PC-9 (cell line): ENCODE results near the gene MEMO1. TPM values are rescaled to one million over a fixed set of nuclear protein-coding genes. Genes with fewer than 3 reads are reported as not detected.

Source experiments
- BruUV-seq: library from RNA; stranded (reverse); fragments of 400-500 nt; replicated peaks from 2 replicates; lab custom pipeline; 2021; lab: Mats Ljungman, UMichigan
- CTCF ChIA-PET: fragments of 300-600 bp; sonication (Branson Sonifier 250); formaldehyde crosslinking; loops from one replicate; lab custom pipeline; 2022; ENCODE audit warnings: antibody characterized with exemption; lab: Charles Lee
- POLR2A ChIA-PET: fragments of 300-600 bp; sonication (Branson Sonifier 250); formaldehyde crosslinking; loops from one replicate; lab custom pipeline; 2022; ENCODE audit warnings: antibody characterized with exemption; ENCODE audit not compliant: unreplicated experiment; lab: Charles Lee
- DNase-seq, 2 experiments: peaks; one replicate each; pipeline versions ENCODE4 v3.0.0 to v3.0.0-alpha.2; 2015 to 2022; ENCODE audit warnings: mixed read lengths in 1 of 2
- H2AFZ ChIP-seq: fragments of 200-600 bp; sonication (generic); 2 replicates; pipeline ENCODE4 v1.8.1; 2017; ENCODE audit warnings: antibody characterized with exemption
- H3F3A ChIP-seq: fragments of 200-600 bp; sonication (generic); 2 replicates; pipeline ENCODE4 v1.8.1; 2017; ENCODE audit warnings: antibody characterized with exemption, mild to moderate bottlenecking, low read depth; ENCODE audit not compliant: insufficient read depth
- H3K27ac ChIP-seq: fragments of 200-600 bp; sonication (generic); 2 replicates; pipeline ENCODE4 v1.6.1; 2016; ENCODE audit warnings: mixed run types
- H3K27me3 ChIP-seq: fragments of 200-600 bp; sonication (generic); 2 replicates; pipeline ENCODE4 v1.6.1; 2016; ENCODE audit warnings: low read depth, mixed run types; ENCODE audit not compliant: insufficient read depth
- H3K36me3 ChIP-seq: fragments of 200-600 bp; sonication (generic); 2 replicates; pipeline ENCODE4 v1.6.1; 2016; ENCODE audit warnings: low read depth, mixed run types
- H3K4me1 ChIP-seq: fragments of 200-600 bp; sonication (generic); replicated peaks from 2 replicates; pipeline ENCODE4 v1.6.1; 2016; ENCODE audit warnings: mixed run types; ENCODE audit not compliant: insufficient read depth
- H3K4me2 ChIP-seq: fragments of 200-600 bp; sonication (generic); 2 replicates; pipeline ENCODE4 v1.6.1; 2017; ENCODE audit warnings: mixed run types
- H3K4me3 ChIP-seq: fragments of 200-600 bp; sonication (generic); 2 replicates; pipeline ENCODE4 v1.6.1; 2016; ENCODE audit warnings: mixed run types
- H3K79me2 ChIP-seq: fragments of 200-600 bp; sonication (generic); 2 replicates; pipeline ENCODE4 v1.6.1; 2017; ENCODE audit warnings: low read depth, mixed run types
- H3K9me2 ChIP-seq: fragments of 200-600 bp; sonication (generic); 2 replicates; pipeline ENCODE4 v1.8.1; 2017; ENCODE audit warnings: mild to moderate bottlenecking; ENCODE audit not compliant: insufficient read depth
- H3K9me3 ChIP-seq: fragments of 200-600 bp; sonication (generic); 2 replicates; pipeline ENCODE4 v1.8.1; 2016; ENCODE audit warnings: low read depth; ENCODE audit not compliant: insufficient read depth
- H4K20me1 ChIP-seq: fragments of 200-600 bp; sonication (generic); 2 replicates; pipeline ENCODE4 v1.8.1; 2017; ENCODE audit not compliant: insufficient read depth
- EZH2 ChIP-seq: fragments of 200-600 bp; sonication (generic); IDR thresholded peaks from 2 replicates; pipeline ENCODE4 v1.8.0; 2017; ENCODE audit warnings: antibody characterized with exemption, low read depth
- intact Hi-C: fragments of 100-400 bp; cut with micrococcal nuclease; formaldehyde crosslinking; loops from one replicate; pipeline ENCODE4 v1.10.0; 2022; ENCODE audit not compliant: unreplicated experiment
- total RNA-seq: library from RNA; stranded (reverse); gene quantifications from 2 replicates; pipeline ENCODE4 v1.2.3, GENCODE V29; 2021
- TF ChIP-seq, protein P1 (sequence below): fragments of 200-600 bp; sonication (generic); conservative IDR thresholded peaks from 2 replicates; pipeline ENCODE4 v1.6.1; 2017; ENCODE audit warnings: mixed run types, antibody characterized with exemption, mild to moderate bottlenecking, moderate library complexity

The MEMO1 gene
- total RNA-seq, 1 experiment from 2014 or later, result 40.2 TPM

DNA sequence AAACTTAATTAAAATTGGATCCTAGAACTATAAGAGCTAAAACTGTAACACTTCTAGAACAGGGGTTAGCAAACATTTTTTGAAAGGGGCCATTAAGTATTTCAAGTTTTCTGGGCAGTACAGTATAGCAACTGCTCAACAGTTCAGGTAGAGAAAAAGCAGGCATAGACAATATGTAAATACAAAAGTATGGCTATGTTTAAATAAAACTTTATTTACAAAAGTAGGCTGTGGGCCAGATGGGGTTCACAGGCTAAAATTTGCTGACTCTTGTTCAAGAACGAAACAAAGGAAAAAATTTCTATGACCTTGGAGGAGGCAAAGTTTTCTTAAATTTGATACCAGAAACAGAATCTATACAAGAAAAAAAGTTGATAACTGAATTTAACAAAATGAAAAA is 114.5 kb downstream of the MEMO1 start:
- no peak for DNase-seq
- Histone ChIP-seq H3K4me2 (no peak overlapping the region), H3K4me1 (no peaks in the 10 kb centered on the region), H3K9me2 (no peaks in the 10 kb centered on the region), H4K20me1 (no peaks in the 10 kb centered on the region), H3K4me3 (no peak overlapping the region), H2AFZ (no peak overlapping the region), H3F3A (no peaks in the 10 kb centered on the region), H3K27me3 (no peaks in the 10 kb centered on the region), H3K9me3 (no peaks in the 10 kb centered on the region; the same call in 1 of the 2 replicates), H3K79me2 (no peaks in the 10 kb centered on the region), H3K36me3 (0 out of 2 replicates have a peak, but pooled peaks cover 4% of the 10 kb centered on the region), H3K27ac (no peak overlapping the region)
- TF ChIP-seq EZH2, result no peak
- BruUV-seq, result no TSS peak
- ChIA-PET CTCF (no interaction called here), POLR2A (no interaction called here)
- intact Hi-C loops, result no loop called here

DNA sequence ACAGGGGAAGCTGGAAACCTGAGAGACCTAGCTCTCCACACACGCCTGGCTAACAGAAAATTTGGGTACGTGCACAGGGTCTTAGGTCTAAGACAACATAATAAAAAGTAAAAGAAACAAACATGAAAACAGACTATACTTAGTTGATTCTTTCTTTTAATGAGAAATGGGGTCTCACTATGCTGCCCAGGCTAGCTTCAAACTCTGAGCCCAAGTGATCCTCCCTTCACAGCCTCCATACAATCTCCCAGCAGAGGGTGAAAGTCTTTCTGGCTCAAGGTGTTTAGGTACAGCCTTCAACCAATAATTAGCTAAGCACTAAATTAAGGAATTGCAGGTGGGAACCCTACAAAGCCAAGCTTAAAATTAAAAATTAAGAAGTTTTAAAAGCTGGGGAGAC is 116.2 kb downstream of the MEMO1 start:
- CTCF ChIA-PET, result no interaction called here
- no TSS peak for BruUV-seq
- H3K27me3 ChIP-seq, result no peaks in the 10 kb centered on the region

GRCh38 chr2:31893094-31893493 is 117.7 kb downstream of the MEMO1 start:
- H3K4me1 ChIP-seq, result no peaks in the 10 kb centered on the region
- peaks cover 2% of the 10 kb centered on the region; the same call in 1 of the 2 replicates for H3F3A ChIP-seq
- H3K4me3 ChIP-seq, result no peak overlapping the region
- CTCF ChIA-PET, result no interaction called here
- peaks cover 9% of the 10 kb centered on the region; the same call in 1 of the 2 replicates for H3K36me3 ChIP-seq
- H3K9me2 ChIP-seq, result no peaks in the 10 kb centered on the region
- POLR2A ChIA-PET, result no interaction called here
- H3K4me2 ChIP-seq, result no peak overlapping the region
- no peaks in the 10 kb centered on the region for H4K20me1 ChIP-seq
- H3K79me2 ChIP-seq, result no peaks in the 10 kb centered on the region
- no peaks in the 10 kb centered on the region for H3K9me3 ChIP-seq
- intact Hi-C loops, result no loop called here
- H3K27me3 ChIP-seq, result no peaks in the 10 kb centered on the region
- H3K27ac ChIP-seq, result no peak overlapping the region
- H2AFZ ChIP-seq, result no peak overlapping the region
- TF ChIP-seq EZH2, result no peak
- TF ChIP-seq, protein P1, sequence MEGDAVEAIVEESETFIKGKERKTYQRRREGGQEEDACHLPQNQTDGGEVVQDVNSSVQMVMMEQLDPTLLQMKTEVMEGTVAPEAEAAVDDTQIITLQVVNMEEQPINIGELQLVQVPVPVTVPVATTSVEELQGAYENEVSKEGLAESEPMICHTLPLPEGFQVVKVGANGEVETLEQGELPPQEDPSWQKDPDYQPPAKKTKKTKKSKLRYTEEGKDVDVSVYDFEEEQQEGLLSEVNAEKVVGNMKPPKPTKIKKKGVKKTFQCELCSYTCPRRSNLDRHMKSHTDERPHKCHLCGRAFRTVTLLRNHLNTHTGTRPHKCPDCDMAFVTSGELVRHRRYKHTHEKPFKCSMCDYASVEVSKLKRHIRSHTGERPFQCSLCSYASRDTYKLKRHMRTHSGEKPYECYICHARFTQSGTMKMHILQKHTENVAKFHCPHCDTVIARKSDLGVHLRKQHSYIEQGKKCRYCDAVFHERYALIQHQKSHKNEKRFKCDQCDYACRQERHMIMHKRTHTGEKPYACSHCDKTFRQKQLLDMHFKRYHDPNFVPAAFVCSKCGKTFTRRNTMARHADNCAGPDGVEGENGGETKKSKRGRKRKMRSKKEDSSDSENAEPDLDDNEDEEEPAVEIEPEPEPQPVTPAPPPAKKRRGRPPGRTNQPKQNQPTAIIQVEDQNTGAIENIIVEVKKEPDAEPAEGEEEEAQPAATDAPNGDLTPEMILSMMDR, result no peak
- BruUV-seq, result no TSS peak
- DNase-seq, result no peak

More for the DNA sequence above, 116.2 kb downstream of the MEMO1 start:
- H3K4me3 ChIP-seq, result no peak overlapping the region
- TF ChIP-seq, protein P1, result no peak
- TF ChIP-seq EZH2, result no peak
- no peaks in the 10 kb centered on the region for H4K20me1 ChIP-seq
- H3K4me1 ChIP-seq, result no peaks in the 10 kb centered on the region
- DNase-seq, result no peak
- H3K27ac ChIP-seq, result no peak overlapping the region
- no peaks in the 10 kb centered on the region for H3F3A ChIP-seq
- H3K79me2 ChIP-seq, result no peaks in the 10 kb centered on the region
- peaks cover 9% of the 10 kb centered on the region; the same call in 1 of the 2 replicates for H3K36me3 ChIP-seq
- H3K9me2 ChIP-seq, result no peaks in the 10 kb centered on the region
- no peaks in the 10 kb centered on the region for H3K9me3 ChIP-seq
- intact Hi-C loops, result no loop called here
- no peak overlapping the region for H3K4me2 ChIP-seq
- POLR2A ChIA-PET, result interaction anchor here (0.6 kb wide), 1 partner anchor 598 kb away, joined by 10 read pairs; no protein-coding TSS in a partner anchor
- no peak overlapping the region for H2AFZ ChIP-seq

- no peak overlapping the region for H3K27ac ChIP-seq
- no peak for DNase-seq
- no peaks in the 10 kb centered on the region for H4K20me1 ChIP-seq
- intact Hi-C loops, result no loop called here
- peaks cover 4% of the 10 kb centered on the region; the same call in 1 of the 2 replicates for H3K36me3 ChIP-seq
- H3F3A ChIP-seq, result peaks cover 9% of the 10 kb centered on the region; the same call in 1 of the 2 replicates
- H3K4me2 ChIP-seq, result no peak overlapping the region
- TF ChIP-seq EZH2, result no peak
- TF ChIP-seq, protein P1, result no peak
- BruUV-seq, result no TSS peak
- ChIA-PET CTCF (interaction anchor here (0.6 kb wide), 1 partner anchor 301 kb away, joined by 3 read pairs; no protein-coding TSS in a partner anchor), POLR2A (no interaction called here)
- H3K4me3 ChIP-seq, result no peak overlapping the region
- no peaks in the 10 kb centered on the region for H3K27me3 ChIP-seq
- no peaks in the 10 kb centered on the region for H3K9me3 ChIP-seq
- no peaks in the 10 kb centered on the region for H3K79me2 ChIP-seq
- H3K4me1 ChIP-seq, result no peaks in the 10 kb centered on the region
- no peaks in the 10 kb centered on the region for H3K9me2 ChIP-seq
- H2AFZ ChIP-seq, result no peak overlapping the region
These were observed 121.8 kb downstream of the MEMO1 start for GRCh38 chr2:31889044-31889443.
